ELF-1 (cell line): Measurements from ENCODE around the gene KNCN.

ENCODE experiments used
- DNase-seq: peaks from one replicate; pipeline ENCODE4 v3.0.0-alpha.2; 2016; ENCODE audit warnings: low read depth, low spot score

The KNCN gene

DNA sequence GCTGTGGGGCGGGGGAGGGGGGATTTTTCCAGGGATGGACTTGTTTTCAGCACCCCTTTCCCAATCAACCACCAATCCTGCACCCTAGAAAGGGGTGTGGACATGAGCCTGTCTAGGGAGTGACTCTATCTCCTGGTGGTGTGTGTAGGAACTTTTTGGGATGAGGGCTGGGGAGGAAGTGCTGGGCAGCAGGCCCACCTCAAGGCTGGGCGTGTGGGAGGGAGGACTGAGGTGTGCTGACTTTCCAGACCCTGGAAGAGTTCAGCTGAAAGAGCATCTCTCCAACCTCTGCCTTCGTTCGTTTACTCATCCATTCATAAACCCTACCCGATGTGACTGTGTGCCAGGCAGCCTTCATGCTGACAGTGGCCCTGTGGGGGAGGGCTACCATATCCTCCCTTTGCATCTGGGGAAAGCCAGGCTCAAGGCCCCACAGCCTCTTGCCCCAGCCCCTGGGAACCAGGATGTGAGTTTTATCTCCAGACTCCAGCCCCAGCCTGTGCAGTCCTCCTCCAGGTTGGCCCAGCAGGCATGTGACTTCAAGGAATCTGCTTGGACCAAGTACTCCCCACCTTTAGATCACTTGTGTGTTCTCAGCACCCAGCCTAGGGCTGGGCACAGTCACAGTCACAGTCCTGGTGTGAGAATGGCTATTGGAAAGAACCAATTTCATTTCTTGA lies 6.7 kb downstream of the KNCN start:
- no peak for DNase-seq

- DNase-seq: no peak
These were observed 7.5 kb downstream of the KNCN start for GRCh38 chr1:46543761-46544560.

GRCh38 chr1:46543382-46543760 lies 8.1 kb downstream of the KNCN start:
- no peak for DNase-seq

GRCh38 chr1:46539972-46540371 lies 11.5 kb downstream of the KNCN start:
- DNase-seq: no peak

DNA sequence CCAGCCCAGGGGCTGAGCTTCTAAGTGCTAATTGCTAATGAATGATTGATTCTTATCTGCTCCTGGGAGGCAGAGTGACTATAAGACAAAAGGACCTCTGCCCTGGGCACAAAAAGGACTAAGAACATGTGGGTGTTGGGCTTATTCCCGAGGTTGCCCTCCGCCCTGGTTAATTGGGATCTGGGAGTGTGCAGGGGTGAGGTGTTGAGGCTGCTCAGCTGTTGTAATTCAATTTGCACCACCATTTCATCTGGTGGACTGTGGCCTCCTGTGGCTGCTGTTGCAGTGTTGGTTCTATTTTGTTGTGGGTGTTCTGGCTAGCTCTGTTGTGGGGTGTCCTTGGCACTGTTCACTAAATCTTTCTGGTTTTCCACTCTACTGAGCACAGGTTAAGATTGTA lies 13.3 kb downstream of the KNCN start:
- peak; percentile 35 for DNase-seq

- DNase-seq: no peak
These were observed 13.8 kb downstream of the KNCN start for GRCh38 chr1:46537651-46538050.

DNA sequence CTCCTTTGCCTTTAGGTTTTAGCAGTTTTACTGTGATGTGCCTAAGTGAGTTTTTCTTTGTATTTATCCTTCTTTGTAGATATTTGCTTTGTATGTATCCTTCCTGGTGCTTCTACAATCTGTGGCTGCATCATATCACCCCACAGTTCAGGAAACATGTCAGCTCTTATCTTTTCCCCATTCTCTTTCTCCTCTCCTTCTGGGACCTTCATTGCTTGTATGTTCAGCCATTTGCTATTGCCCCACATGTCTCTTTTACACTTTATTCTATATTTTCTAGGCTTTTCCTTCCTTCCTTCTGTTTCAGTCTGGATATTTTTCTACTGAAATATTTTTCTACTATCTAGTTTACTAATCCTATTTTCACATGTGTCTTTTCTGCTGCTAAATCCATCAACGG lies 14.9 kb downstream of the KNCN start:
- DNase-seq: no peak

DNA sequence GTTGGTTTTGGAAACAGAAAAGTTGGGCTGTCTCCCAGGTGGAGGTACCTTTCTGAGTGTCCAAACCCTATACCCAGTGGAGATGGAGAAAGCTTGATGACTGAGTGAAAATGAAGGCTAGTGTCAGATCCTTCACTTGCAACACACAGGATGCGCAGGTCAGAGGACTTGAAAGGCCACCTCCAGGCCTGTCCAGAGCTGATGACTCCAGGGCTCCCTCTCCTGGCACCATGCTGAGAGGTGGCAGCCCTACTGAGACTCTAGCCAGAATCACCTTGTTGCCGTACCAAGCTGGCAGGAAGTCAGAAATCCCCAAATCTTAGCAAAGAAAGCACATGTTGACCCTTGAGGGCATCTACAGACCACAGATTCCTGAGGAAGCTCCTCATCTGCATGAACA lies 16.4 kb downstream of the KNCN start:
- no peak for DNase-seq

DNA sequence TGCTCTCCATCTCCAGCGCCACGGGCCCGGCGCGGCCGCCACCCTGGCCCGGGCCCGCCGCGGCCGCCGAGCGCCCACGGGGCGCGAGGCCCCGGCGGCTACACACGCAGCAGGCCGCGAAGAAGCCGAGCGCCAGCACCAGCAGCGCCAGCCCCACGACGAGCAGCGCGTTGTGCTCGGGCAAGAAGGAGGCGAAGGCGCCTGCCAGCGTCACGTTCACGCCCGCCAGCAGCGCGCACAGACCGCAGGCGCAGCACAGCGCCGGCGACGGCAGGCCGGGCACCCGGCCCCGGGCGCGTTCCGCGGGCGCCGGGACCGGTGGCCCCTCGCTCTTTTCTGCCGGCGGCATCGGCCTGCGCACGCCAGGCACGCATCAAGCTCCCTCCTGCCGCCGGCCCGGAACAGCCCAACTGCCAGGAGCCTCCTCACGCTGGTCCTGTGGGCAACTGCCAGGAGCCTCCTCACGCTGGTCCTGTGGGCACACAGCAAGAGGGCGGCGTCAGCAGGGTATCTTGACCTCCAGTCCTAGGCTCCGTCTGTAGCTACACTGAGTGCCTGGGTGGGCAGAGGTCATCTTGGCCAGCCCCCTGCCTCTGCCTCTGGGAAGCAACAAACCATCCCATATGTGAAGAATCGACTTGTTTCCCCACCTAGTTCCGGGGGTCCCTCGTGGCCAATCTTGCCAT lies 18.1 kb downstream of the KNCN start:
- DNase-seq: no peak

- no peak for DNase-seq
These were observed 18.8 kb downstream of the KNCN start for GRCh38 chr1:46532498-46533178.

DNA sequence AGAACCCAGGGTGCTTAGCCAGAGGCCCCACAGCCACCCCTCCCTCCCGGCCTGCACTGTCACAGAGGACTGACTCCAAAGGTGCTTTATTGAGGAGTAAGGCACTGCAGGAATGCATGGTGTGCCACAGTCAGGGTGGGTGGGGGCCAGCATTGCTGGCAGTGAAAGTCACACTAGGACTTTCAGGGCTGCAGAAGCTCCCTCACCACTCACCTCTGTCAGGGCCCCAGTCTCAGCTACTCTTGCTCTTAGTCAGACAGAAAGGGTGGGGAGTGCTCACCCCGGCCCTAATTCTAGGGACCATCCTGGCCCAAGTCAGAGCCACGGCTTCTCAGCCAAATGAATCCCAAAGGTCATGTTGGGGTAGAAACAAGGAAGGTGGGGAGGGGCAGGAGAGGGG lies 19.4 kb downstream of the KNCN start:
- no peak for DNase-seq

- no peak for DNase-seq
These were observed 20.5 kb downstream of the KNCN start for GRCh38 chr1:46530791-46531409.

DNA sequence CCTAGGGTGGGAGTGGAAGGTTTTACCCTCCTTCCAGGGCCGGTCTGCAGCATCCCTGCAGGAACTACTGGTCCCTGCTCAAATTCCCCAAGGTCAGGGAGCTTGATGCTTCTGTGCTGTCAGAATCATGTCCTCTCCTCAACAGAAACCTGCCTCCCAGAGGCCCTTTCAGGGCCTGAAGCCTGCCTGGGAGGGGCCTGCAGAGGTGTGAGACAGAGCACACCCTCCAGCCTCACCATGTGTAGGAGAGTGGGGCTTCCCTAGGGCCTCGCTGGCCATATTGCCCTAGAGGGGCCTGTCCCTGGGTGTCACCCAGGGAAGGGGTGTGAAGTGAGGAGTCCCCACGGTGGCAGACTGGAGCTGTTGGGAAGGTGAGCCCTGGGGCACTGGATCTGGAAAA lies 21.1 kb downstream of the KNCN start:
- no peak for DNase-seq

DNA sequence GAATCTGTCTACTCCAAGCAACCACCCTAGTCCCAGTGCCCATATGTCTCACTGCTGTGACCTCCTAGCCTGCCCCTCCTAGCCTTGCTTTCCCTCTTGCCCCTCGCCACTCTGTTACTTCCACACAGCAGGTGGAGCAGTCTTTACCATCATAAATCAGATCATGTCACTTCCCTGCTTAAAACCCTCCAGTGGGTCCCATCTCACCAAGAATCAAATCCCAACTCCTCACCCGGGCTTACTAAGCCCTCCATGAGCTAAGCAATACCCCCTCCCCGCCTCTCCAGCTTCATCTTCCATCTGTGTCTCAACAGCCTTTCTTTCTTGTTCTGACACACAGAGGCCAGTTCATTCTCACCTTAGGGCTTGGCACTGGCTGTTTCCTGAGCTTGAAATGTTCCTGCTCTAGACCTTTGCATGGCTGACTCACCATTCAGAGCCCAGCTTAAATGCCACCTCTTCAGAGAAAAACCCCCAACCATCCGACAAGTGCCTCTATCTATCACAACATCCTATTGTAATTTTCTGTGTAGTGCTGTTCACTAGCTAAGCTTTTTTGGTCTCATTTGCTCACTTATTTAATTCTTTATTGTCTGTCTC lies 22.3 kb downstream of the KNCN start:
- no peak for DNase-seq

GRCh38 chr1:46528297-46528955 lies 23.0 kb downstream of the KNCN start:
- peak; percentile 34 for DNase-seq

DNA sequence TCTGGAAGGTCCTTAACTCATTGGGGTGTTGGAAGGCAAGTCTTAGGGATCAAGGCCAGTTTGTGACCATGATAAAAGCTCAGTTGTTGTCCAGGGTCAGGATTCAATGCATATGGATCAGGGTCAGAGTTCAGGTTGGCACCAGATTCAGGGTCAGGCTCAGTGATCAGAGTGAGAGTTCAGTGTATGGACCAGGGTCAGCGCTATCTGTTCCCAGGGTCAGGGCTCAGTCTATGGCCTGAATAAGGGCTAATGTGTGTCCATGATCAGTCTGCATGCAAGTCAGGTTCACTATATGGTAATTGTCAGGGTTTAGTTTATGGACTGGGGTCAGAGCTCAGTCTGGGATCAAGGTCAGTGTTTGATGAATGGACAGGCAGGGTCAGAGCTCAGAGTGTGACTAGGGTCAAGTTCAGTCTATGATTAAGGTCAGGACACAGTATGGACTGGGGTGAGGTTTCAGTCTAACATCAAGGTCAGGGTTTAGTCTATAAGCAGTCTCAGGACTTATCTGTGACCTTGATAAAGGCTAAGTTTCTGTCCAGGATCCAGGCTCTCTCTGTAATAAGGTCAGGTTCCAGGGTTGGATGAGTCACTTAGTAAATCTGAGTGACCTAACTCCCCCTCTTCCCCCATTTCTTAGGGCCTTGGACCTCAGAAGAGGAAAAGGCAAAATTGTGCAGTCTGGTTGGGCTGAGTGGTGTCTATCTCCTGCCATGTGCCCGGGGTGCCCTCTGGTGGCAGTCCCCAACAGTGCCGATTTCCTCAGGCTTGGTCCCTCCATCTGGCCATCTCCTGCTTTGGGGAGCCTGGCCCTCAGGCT lies 23.8 kb downstream of the KNCN start:
- peak; percentile 91 for DNase-seq

DNA sequence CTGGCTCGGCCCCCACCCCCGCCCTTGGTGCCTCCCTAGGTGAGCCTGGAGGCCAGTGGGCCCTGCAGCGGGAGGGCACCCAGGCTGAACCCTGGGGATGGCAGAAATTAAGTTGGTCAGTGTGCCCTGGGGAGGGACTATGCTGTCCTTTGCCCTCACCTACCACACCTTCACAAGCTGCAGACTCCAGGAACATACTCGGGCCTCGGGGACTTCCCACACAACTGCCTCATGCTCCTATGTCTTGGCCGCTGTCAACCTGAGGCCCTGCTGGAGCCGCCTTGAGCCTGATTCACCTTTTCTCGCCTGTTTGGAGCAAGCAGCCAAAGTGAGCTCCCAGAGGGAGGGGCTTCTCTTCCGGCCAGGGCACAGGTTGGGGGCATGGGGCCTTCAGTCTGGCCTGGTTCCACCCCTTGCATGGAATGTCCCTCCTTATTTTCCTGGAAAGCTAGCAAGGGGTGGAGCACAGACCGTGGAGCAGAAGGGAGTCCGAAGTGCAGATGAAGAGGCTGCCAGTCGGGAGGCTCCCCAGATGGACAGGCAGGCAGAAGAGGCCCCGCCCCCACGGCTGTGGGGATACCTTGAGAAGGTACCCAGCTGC lies 24.7 kb downstream of the KNCN start:
- DNase-seq: peak; percentile 64

GRCh38 chr1:46526013-46526690 lies 25.3 kb downstream of the KNCN start:
- DNase-seq: no peak
